GM19372 (cell line): ENCODE results near the gene CCDC85C.

Experiments
- ATAC-seq: cut with Tn5 transposase; IDR thresholded peaks from one replicate; pipeline ENCODE4 v1.9.1; 2021; ENCODE audit warnings: mild to moderate bottlenecking, low read depth, moderate library complexity; ENCODE audit not compliant: unreplicated experiment

CCDC85C gene

DNA sequence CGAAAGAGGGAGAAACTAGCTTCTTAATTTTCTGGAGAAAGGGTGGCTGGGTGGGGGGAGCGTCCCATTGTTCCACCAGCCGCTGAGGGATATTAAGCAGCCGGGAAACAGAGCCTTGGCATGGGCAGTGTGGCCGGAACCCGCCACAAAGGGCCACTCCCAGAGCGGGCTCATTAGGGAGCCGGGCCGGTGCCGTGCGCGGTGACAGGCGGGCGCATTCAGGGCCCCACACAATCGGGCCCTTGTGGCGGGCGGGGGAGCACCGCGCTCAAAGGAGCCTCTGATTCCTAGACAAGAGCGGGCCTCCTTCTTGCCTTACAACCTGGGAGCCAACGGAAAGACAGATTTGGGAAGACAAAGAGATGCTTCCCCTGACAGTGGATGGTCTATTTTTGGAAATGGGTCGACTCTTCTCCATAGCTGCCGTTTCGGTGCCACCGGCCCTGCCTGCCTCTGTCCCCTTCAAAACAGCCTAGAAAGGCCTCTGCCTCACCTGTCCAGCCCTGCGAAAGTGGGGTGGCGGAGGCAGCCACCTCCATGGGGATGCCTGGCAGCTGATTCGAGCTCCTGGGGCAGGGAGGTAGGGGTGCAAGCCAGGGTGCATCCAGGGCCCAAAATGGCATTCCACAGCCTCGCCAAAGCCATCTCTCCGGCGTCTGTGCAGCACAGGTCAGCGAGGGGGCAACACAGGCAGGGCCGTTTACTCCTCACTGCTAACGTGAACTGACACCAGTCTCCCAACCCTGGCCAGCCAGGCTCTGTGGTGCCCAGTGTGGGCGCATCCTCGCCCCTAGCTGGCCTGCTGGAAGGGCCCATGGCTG is 10.9 kb downstream of the CCDC85C start:
- ATAC-seq = no peak

DNA sequence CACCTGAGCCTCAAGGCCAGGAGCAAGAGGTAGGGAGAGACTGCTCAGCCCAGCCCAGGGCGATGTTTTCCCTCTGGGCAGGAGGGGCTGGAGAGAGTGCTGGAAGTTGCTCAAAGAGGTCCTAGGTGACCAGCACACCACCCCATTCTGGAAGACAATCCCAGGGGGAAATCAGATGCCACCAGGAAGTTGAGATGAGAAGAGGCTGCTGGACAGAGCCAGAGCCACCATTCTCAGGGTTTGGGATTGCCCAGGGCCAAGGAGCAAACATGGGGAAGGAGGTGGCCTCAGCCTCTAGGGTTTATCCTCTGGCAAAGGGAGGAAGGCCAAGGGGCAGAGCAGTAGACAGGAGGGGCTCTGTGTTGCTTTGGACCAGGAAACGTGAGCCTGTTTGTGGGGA is 11.6 kb downstream of the CCDC85C start:
- ATAC-seq = no peak

DNA sequence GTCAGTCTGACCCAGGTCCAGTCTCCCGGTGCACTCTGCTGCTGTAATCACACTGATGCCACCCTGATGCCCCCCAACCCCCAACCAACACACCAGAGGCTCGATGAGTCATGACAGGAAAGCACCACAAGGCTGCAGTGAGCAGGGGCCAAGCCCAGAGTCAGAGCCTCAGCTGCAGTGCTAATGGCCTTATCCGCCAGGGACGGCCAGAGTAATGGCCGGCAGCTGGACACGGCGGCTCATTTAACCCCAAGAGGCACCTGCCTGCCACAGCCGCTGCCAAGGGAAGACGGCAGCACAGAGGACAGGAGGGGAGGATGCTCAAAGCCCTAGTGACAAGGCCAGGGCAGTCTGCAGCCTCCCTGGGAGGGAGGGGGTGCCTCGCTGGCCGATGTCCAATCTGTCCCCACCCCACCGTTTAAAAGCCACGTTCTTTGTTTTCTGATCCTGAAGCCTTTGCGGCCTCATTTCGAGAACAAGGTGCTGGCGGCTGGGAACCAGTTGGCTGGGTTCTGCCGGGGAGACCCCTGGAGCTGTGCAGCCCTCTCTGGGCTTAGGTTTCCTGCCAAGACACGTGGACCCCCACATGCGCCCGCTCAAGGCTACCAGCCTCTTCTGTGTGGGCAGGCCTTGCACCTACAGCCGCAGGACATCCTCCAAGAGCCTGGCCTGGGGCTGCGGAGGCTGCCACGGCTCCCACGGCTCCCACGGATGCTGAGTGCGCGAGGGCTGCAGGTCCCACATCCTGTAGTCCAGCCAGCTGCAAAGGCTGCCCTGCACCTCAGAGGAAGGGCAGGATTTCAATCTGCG is 13.1 kb downstream of the CCDC85C start:
- no peak for ATAC-seq

DNA sequence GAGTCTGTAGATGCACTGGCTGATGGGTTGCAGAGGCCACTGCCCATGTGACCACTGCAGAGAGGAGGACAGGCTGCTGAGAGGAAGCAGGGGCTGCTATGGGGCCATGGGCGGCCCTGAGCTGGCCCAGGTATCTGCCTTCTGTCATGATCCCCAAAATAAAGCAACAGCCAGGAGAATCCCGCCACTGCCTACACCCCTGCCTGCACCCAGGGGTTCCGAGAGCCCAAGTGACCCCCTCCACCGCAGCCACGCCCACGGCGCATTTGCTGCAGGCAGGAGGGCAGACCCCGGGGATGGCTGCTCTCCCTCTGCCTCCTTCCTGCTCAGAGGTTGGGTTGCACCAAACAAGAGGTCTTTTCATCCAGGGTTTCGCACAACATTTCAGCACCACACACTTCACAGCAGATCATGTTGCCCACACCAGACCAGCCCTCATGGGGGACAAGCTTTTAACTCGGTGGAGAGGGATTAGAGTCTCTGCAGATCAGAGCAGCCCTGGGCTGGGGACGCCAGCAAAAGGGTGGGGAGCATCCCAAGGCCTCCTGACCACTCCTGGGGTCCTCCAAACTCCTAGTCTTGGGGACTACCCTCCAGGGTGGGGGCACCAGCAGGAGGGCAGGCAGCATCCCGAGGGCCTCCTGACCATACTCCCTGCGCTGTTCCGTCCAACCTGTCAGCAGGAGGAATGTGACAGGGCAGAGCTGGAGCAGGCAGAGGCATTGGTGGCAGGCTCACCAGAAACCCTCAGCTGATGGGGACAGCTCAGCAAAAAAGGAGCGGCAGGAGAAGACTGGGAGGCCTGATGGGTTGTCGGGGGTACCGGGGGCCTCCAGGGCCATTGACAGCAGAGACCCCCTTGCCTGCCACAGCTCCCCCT is 14.1 kb downstream of the CCDC85C start:
- ATAC-seq = no peak

DNA sequence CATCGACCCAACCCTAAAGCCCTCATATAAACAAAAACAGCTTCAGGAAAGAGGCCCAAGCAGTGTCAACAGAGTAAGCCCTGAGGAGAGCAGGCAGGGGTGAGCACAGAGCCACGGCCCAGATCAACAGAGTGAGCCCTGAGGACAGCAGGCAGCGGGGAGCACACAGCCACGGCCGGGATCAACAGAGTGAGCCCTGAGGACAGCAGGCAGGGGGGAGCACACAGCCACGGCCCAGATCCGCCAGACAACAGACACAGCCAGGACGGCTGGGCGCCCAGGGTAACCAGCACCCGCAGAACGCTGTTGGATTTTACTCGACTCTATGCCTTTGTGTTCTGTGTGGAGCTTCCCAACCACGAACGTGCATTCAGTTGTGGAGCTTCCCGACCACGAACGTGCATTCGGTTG is 15.0 kb downstream of the CCDC85C start:
- ATAC-seq = no peak

DNA sequence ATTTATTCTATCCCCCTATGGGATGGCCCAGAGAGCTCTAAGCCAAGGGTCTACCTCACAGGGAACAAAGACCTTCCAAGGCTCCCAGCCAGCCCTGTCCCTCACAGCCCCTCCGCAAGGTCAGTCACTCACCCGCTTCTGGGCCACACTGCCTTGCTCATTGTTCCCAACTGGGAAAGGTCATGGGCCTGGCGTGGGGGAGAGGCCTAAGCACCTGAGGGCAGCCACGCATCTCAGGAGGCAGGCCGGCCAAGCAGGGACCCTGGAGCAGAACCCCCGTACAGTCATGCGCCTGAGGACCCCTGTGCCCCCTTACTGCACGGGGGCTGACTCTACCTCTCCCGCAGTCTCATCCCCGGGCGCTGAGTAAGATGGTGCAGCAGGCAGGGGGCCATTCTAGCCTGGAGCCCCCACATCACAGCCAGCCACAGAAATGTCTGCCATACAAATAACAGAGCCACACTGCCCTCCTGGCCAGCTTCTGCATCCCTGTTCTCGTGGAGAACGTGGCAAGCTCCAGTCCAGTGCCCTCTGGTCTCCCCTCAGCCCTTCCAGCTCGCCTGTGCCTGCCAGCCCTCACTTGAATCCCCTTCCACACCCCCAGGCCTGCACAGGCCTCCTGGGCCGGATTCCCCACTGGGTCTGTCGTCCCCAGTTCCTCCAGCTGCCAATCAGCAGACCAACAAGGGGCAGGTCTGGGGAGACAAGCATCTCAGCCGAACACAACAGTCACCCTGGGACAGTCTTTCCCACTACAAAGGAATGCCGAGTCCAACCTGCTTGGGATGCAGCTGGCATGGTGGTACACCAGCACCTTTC is 16.3 kb downstream of the CCDC85C start:
- no peak for ATAC-seq

DNA sequence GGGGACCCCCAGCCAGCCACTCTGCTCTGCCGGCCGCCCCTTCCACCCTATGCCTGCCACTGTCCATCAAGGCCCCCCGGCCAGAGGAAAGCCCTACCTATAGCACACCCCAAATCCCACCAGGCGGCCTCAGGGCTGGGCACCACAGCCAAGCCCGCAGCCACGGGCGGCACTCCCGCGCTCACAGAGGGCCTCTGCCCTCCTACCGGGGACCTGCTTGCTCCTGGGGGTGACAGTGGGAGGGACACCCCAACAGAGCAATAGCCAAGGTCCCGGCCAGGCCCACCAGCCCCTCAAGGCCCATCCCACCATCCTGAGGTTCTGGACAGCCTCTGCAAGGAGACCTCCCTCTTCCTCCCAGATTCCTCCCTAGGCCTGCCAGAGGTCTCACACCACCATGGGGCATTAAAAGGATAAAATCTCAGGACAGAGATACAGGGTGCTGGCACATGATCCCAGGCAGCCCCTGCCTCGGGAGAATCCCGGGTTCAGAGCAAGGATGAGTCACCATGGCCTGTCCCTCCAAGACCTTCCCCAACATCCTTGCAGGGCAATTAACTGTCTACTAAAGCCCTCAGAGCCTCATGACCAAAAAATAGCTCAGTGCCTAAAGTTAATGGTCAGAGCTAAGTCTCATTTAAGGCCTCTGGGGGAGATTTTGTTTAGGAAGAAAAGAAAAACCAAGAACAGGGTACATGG is 17.1 kb downstream of the CCDC85C start:
- no peak for ATAC-seq

DNA sequence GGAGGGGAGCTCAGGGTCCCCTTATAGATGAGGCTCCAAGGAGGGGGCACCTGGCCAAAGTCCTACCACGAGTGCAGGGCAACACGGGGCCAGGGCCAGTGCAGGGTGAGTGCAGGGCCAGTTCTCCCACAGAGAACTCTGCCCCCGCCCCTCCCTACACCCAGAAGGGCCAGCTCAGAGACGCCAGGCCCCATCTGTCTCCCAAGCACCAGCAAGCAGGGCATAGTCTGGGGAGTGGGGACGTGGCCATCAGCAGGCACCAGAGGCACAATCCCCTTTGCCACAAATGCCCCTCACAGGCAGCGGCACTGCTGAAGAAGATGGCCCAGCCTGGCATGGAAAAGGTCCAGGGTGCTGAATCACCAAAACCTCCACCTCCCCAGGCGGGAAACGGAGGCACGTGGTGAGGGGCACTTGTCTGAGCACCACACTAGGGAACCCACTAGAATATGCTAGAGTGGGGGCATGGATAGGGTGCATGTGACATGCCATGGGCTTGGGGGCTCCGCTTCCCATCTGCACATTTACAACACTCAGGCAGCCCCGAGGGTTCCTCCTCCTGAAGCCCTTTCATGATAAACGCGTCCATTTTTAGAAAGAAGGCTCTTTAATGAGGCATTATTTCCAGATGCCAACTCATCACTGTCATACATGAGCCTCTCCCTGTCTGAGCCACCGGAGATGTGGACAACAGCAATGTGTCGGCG is 17.8 kb downstream of the CCDC85C start:
- no peak for ATAC-seq

DNA sequence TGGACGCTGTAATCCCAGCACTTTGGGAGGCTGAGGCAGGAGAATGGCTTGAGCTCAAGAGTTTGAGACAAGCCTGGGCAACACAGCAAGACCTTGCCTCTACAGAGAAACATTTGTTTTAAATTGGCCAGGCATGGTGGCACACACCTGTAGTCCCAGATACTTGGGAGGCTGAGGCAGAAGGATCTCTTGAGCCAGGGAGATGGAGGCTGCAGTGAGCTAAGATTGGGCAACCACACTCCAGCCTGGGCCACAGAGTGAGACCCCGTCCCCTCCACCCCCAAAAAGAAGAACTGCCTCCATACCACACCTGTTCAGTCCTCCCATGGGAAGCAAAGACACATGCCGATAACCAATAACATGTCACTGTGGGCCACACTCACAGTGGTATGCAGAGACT is 19.2 kb downstream of the CCDC85C start:
- ATAC-seq = no peak

DNA sequence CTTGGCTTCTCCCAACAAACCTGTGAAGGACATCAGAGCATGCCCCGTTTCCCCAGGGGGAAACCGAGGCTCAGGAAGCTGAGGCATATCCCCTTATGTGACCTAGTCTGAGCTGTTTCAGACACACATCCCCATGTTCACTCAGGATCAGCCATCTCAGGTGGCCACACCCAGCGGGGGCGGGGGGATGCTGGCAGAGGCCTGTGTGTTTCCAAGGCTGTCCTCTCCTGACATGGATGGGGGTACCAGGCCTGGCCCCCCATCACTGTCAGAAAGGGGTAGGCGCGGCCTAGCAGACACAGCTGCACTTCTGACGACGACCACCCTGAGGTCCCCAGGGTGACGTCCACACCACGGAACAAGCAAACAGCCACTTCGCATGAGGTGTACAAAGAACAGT is 22.1 kb downstream of the CCDC85C start:
- ATAC-seq = no peak

DNA sequence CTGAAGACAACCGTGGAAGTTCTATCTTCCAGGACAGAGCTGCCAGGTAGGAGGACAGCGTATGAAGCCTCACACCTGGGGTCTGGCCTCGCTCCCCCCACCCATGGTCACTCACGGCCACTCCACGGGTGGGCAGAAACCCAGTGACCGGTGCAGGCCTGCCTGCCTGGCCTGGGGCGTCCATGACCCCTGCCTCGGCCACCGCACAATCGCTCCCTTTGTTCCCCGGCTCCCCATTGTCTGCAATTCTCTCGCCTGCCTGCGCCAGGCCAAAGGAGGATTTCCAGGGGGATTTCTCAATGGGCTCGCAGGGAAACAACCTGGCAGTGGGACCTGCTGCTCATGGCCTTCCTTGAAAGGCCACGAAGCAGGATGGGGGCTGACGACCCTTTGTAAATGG is 22.6 kb downstream of the CCDC85C start:
- ATAC-seq = no peak

DNA sequence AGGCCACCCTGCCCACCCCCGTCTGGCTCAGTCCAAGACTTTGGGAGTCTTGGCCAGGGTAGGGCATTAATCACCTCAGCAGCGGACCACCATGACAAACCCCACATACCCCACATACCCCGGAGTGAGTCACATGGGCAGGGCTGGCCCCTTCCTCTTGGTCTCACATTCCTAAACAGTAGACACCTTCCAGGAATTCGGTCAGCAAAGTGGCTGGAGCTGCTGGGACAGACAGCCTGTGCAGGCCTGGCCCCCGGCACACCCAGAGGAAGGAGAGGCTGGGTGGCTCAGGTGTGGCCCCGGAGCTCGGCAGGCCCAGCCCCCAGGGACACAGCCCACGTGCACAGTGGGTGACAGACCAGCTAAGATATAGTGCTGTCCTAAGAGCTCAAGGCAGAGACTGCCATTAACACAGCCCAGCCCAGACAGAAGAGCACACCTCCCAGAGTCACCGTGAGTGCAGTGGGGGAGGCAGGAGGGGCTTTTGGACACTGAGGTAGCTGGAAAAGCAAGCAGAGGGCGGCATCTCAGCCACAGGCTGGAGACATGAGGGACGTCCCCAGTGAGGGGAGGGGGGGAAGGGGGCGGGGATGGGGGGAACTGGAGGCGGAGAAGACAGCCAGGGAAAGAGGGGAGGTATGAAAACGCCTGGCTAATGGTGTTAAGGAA is 24.0 kb downstream of the CCDC85C start:
- ATAC-seq = no peak

DNA sequence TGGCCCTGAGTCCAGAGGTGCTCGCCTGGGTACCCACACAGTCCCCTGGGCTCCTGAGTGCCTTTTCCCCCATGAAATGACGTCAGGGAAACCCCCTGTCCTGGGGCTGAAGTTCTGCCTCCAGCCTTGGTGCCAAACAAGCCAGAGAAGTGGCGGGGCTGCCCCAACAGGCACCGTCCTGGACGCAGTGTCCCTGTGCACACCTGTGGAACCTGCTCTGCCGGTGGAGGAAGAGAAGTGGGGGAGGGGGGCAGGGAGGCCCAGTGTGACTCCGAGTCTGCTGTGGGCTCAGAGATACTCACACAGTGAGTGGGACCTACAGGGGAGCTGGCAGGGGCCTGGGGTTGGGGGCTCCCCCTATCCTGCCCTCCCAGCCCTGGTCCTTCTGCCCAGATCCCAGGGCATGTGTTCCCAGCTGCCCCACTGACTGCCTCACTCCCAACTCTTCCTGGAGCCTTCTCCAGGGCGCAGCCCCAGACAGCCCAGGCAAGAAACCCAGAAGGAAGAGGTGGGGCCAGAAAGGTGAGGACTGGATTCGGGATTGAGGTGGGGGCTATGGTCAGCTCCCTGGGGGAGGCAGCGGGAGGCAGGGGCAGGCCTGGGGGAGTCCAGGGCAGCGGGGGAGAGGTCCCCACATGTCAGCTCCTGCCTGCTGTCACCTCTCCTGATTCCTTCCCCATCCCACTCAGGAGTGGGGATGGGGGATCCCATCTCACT is 24.7 kb downstream of the CCDC85C start:
- no peak for ATAC-seq

DNA sequence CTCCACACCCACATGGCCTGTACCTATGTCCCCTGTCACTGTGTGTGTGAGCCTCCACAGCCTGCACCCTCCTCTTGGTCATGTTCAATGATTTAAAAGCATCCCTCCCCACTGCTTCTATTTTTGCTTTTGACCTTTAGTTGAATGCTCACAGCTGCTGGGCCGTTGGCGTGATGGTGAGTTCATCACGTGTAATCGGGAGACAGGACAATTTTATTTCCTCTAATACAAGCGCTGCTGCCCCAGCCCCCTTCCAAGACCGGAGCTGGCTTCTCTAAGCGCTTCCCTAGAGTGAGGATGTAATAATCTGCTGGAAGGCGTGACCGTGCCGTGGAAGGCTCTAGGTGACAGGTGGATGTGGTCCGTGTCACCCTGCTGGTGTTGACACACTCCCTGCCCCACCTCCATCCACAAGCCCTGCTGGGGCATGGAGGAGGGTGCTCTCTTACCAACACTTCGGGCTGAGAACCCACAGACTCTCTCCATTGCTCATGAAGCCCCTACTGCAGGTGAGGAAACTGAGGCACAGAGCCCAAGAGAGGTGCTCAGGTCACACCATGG is 25.4 kb downstream of the CCDC85C start:
- no peak for ATAC-seq

DNA sequence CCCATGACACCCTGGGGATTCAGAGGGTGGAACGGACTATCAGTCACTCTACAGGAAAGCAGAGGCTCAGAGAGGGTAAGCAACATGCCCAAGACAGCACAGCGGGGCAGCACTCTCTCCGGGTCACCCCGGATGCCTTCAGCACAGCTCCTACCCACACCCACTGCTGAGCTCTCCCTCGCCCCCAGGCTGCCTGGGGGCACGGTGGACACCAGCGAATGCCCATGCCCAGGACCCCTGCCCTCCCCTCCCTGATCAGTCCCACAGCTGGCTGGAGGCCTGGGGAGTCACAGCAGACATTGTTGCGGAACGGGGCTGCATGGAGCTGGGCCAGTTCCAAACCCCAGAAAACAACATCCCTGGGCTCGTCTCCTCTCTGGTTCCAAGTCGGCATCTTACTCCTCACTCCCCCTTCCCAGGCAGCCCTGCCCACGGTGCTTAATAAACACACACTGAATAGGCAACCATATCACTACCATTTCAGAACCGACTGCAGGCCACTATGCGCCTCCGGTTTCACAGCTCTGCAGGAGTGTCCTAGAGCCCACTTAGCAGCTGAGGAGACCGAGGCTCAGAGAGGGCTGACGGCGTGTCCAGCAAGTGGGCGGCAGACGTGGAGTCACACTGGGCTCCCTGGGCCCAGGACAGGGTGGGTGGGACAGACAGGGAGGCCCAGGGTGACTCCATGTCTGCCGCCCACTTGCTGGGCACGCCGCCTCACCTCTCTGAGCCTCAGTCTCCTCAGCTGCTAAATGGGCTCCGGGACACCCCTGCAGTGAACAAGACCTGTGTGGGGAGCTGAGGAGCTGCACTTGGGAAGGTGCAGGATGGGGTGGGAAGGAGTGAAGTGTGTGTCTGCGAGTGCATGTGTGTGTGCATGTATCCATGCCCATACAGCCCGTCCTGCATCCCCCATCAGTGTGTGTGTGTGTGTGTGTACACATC is 27.0 kb downstream of the CCDC85C start:
- no peak for ATAC-seq

DNA sequence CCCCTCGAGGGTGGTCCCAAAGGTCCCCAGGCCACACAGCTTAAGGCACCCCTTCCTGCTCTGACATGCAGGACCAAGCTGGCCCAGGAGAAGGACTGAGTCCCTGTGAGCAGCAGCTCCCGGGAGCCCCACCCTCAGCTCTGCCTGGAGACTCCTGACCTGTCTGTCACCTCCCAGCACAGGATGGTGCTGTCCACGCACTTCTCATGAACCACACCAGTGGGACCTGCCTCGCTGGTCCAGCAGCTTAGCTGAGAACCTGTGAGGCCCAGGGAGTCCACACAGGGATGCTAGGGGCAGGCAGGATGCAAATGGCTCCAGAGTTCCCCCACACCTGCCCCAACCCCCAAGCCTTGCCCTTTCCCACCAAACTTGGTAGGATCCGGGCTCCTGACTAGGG is 27.7 kb downstream of the CCDC85C start:
- no peak for ATAC-seq
